Astrocyte of the spinal cord (primary cell): ENCODE data around the gene STRIT1.

ENCODE experiments used
- DNase-seq: peaks from one replicate; pipeline ENCODE4 v3.0.0; 2011; ENCODE audit warnings: low read depth, low spot score
- H3K4me3 ChIP-seq: 2 replicates; pipeline ENCODE4 v1.5.1; 2011; ENCODE audit warnings: low read depth, mild to moderate bottlenecking, low read length, moderate library complexity
- CTCF ChIP-seq: IDR thresholded peaks from 2 replicates; pipeline ENCODE4 v1.5.1; 2012; ENCODE audit warnings: low read depth, mild to moderate bottlenecking, low read length, inconsistent platforms
- in situ Hi-C: cut with HindIII; loops from 2 replicates; pipeline ENCODE4 v1.10.0; 2017; ENCODE audit warnings: low sequenced_read_pairs

STRIT1 gene

GRCh38 chr3:155332716-155333115 is 39.2 kb upstream of the STRIT1 start:
- in situ Hi-C loops, result no loop called here
- peak; percentile 23 for DNase-seq
- no peak for TF ChIP-seq CTCF
- H3K4me3 ChIP-seq, result no peak overlapping the region

GRCh38 chr3:155331078-155331477 is 37.6 kb upstream of the STRIT1 start:
- in situ Hi-C loops, result no loop called here
- no peak overlapping the region for H3K4me3 ChIP-seq
- no peak for DNase-seq
- TF ChIP-seq CTCF, result no peak

GRCh38 chr3:155330370-155330769 is 36.9 kb upstream of the STRIT1 start:
- TF ChIP-seq CTCF, result no peak
- in situ Hi-C loops, result no loop called here
- no peak overlapping the region for H3K4me3 ChIP-seq
- DNase-seq, result no peak

- no peak for DNase-seq
- no peak overlapping the region for H3K4me3 ChIP-seq
- no peak for TF ChIP-seq CTCF
- in situ Hi-C loops, result no loop called here
Measured at GRCh38 chr3:155329513-155330048, 36.1 kb upstream of the STRIT1 start.

GRCh38 chr3:155327871-155328270 is 34.4 kb upstream of the STRIT1 start:
- in situ Hi-C loops, result no loop called here
- no peak overlapping the region for H3K4me3 ChIP-seq
- DNase-seq, result no peak
- no peak for TF ChIP-seq CTCF

- no peak for TF ChIP-seq CTCF
- no peak overlapping the region for H3K4me3 ChIP-seq
- in situ Hi-C loops, result no loop called here
- no peak for DNase-seq
Measured at GRCh38 chr3:155327430-155327829, 33.9 kb upstream of the STRIT1 start.

GRCh38 chr3:155326901-155327300 is 33.4 kb upstream of the STRIT1 start:
- no peak overlapping the region for H3K4me3 ChIP-seq
- DNase-seq, result no peak
- in situ Hi-C loops, result no loop called here
- no peak for TF ChIP-seq CTCF
